ENCODE measurements around the gene C15orf39.
"Not testable (repeated sequence)": the region's sequence is repeated elsewhere in the genome, so short reads cannot be mapped to it uniquely, and the experiment has no call there.

C15orf39 gene

DNA sequence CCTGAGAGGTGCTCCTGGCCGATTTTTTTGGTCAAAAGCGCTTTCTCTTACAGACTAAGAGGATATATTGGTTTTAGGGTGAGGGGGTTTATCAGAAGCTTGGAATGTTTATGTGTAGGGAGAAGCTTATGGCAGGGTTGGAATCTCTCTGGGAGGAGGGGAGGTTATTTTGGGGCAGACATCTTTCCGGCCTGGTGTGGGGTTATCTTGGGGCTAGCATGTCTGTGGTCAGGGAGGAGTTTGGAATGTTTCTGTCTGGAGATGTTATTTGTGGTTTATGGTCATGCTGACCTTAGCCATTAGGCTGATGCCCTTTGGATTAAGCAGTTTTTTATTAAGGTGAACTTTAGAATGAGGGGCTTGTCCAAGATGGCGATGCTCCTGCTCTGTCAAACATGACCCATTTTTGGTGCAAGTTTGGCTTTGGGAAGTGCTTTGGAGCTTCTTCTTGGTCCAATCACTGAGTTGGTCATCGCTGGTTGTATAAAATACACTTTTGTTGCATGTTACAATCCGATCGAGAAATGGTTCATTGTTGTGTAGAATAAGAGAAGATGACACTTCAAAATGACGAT lies 35.1 kb upstream of the C15orf39 start:
- not testable (repeated sequence) for DNase-seq
- CTCF ChIA-PET, result interaction anchor here (0.7 kb wide), 1 partner anchor 140 kb away, joined by 3 read pairs; no protein-coding TSS in a partner anchor

DNA sequence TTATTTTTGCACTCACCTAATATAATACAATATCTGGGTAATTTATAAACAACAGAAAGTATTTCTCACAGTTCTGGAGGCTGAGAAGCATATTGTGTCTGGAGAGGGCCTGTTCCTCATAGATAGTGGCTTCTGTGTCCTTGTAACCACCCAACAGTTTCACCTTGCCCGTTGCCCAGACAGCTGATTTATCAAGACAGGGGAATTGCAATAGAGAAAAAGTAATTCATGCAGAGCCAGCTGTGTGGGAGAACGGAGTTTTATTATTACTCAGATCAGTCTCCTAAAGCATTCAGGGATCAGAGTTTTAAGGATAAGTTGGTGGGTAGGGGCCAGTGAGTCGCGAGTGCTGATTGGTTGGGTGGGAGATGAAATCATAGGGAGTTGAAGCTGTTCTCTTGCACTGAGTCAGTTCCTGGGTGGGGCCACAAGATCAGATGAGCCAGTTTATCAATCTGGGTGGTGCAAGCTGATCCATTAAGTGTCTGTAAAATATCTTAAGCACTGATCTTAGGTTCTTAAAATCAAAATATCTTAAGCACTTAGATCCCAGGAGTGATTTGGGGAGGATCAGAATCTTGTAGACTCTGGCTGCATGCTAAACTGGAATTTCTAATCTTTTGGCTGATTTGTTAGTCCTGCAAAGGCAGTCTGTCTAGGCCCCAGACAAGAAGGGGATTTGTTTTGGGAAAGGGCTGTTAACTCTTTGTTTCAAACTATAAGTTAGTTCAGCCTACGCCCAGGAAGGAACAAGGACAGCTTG lies 33.9 kb upstream of the C15orf39 start:
- Mint-ChIP-seq H3K4me3 (no peak overlapping the region), H3K4me1 (peaks cover 47% of the 10 kb centered on the region), H3K27ac (no peak overlapping the region), H3K36me3 (no peaks in the 10 kb centered on the region), H3K9me3 (peaks cover 15% of the 10 kb centered on the region), H3K27me3 (peaks cover 21% of the 10 kb centered on the region)
- DNase-seq, result peak; percentile 31
- CTCF ChIA-PET, result no interaction called here

More for the DNA sequence above, 35.1 kb upstream of the C15orf39 start:
- H3K36me3 Mint-ChIP-seq, H3K4me3 Mint-ChIP-seq, H3K27ac Mint-ChIP-seq: not testable (repeated sequence)
- Mint-ChIP-seq H3K9me3 (peaks cover 15% of the 10 kb centered on the region), H3K4me1 (peaks cover 38% of the 10 kb centered on the region), H3K27me3 (peaks cover 16% of the 10 kb centered on the region)

DNA sequence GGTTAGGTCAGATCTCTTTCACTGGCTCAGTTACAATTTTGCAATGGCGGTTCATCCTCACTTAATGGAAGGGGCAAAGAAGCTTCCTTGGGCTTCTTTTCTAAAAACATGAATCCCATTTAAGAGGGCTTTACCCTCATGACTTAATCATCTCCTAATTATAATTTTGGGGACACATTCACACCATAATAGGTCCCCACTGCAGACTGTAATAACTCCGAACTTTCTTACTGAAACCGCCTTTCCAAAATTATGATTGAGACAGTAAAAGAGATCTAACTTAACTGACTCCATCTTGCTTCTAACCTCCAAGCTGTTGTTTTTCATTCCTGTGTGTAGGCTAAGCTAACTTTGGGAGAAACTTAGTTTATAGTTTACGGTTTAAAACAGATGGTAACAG lies 33.3 kb upstream of the C15orf39 start:
- CTCF ChIA-PET, result no interaction called here

DNA sequence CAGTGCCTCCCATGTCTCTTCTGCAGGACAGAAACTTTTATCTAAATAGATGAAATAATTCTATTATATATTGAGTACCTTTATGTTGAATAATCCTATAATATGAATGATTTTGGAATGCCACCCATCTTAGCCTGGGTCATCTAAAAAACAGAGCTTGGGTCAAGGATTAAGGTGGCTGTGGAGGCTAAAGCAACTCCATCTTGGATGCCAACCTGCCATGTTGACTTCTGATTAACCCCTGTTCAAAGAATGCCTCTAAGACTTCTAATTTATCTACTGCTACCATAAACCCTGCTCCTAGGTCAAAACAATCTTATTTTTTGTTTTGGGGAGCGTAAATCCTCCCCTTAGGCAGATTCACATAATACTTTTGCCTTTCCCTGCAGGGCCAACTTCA lies 31.5 kb upstream of the C15orf39 start:
- Mint-ChIP-seq H3K4me3 (no peak overlapping the region), H3K36me3 (no peaks in the 10 kb centered on the region), H3K27ac (no peak overlapping the region), H3K4me1 (peaks cover 41% of the 10 kb centered on the region), H3K27me3 (peaks cover 25% of the 10 kb centered on the region), H3K9me3 (peaks cover 14% of the 10 kb centered on the region)
- DNase-seq, result no peak
- CTCF ChIA-PET, result interaction anchor here (1.0 kb wide), 2 partner anchors 9 to 34 kb away, joined by 3 read pairs; no protein-coding TSS in a partner anchor

More for the DNA sequence above, 33.3 kb upstream of the C15orf39 start:
- no peak for DNase-seq
- H3K4me3 Mint-ChIP-seq, result no peak overlapping the region
- peaks cover 47% of the 10 kb centered on the region for H3K4me1 Mint-ChIP-seq
- no peak overlapping the region for H3K27ac Mint-ChIP-seq
- no peaks in the 10 kb centered on the region for H3K36me3 Mint-ChIP-seq
- peaks cover 15% of the 10 kb centered on the region for H3K9me3 Mint-ChIP-seq
- H3K27me3 Mint-ChIP-seq, result peaks cover 21% of the 10 kb centered on the region

DNA sequence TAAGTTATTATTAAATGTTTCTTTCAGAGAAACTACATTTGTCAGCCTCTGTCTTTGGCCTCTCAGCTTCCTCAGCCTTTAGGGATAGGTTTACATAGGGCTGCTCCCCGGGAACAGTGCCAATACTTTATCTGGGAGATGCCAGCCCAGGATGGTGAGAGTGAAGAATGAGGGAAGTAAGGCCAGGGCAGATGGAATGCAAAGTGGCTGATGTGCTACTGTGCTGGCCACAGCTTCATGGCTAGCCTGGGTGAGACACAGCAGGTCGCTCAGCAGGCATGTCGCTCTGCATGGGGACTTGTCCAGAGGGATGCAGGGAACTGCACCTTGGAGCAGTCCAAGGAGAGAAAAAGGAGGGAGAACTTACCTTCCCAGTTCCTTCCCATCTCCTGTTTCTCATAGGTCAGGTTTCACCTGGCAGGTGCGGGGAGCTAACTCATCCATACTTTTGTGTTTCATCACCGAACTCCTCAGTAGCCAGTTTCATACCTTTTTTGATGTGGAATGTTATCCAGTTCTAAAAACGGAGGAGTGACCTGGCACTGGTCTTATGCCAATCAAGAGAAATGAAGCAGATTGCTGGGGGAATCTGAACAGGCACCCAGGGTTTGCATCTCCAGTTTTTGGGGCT lies 30.9 kb upstream of the C15orf39 start:
- Mint-ChIP-seq H3K4me1 (peaks cover 41% of the 10 kb centered on the region), H3K36me3 (no peaks in the 10 kb centered on the region), H3K4me3 (no peak overlapping the region), H3K27ac (peak overlapping the region; percentile 39), H3K27me3 (peaks cover 26% of the 10 kb centered on the region), H3K9me3 (peaks cover 14% of the 10 kb centered on the region)
- DNase-seq, result no peak
- CTCF ChIA-PET, result interaction anchor here (1.0 kb wide), 2 partner anchors 9 to 34 kb away, joined by 3 read pairs; no protein-coding TSS in a partner anchor

DNA sequence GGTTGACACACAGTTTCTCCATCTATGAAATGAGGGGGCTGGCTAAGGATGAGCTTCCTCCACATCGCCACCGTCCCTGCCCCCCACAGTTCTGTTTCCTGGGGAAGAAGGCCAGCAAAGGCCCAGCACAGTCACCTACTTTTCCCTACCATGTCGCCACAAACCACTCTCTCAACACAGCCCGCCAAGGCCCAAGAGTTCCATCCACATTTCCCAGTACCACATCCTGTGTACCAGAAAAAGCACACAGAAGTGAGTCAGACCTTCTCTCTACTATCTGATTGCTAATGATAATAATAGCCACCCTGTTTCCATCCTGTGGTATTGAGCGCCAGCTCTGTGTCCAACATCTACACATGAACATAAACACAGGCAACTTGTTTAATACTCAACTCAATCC lies 30.3 kb upstream of the C15orf39 start:
- CTCF ChIA-PET, result no interaction called here
- peaks cover 29% of the 10 kb centered on the region for H3K27me3 Mint-ChIP-seq
- H3K27ac Mint-ChIP-seq, result peak overlapping the region; percentile 39
- DNase-seq, result peak; percentile 43
- H3K36me3 Mint-ChIP-seq, result no peaks in the 10 kb centered on the region
- peaks cover 14% of the 10 kb centered on the region for H3K9me3 Mint-ChIP-seq
- H3K4me1 Mint-ChIP-seq, result peaks cover 41% of the 10 kb centered on the region
- no peak overlapping the region for H3K4me3 Mint-ChIP-seq

DNA sequence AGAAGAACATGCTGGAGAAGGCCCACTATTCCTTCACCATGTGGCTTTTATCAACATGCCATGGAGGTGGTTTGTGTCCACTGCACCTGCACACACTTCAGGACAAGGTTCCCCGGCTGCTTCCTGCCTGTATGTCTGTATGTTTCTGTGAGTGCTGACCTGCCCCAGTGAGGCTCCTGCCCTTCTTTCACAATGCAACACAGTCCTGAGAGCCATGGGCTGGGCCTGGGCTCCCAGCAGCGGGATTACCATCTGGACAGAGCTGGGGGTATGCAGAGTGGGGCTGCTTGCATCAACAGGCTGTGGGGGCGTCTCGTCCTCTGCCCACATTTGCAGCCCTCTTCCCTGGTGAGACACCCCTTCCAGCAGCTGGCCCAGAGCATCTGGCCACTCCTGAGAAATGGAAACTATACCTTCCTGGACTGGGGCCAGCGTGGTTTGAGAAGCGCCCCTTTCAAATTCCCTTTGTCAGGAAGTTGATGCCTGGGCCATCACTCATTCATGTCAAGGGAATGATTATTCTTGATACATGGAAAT lies 29.3 kb upstream of the C15orf39 start:
- Mint-ChIP-seq H3K4me3 (no peak overlapping the region), H3K9me3 (peaks cover 14% of the 10 kb centered on the region), H3K4me1 (peaks cover 40% of the 10 kb centered on the region), H3K27ac (no peak overlapping the region), H3K36me3 (no peaks in the 10 kb centered on the region), H3K27me3 (peaks cover 30% of the 10 kb centered on the region)
- DNase-seq, result no peak
- CTCF ChIA-PET, result no interaction called here

DNA sequence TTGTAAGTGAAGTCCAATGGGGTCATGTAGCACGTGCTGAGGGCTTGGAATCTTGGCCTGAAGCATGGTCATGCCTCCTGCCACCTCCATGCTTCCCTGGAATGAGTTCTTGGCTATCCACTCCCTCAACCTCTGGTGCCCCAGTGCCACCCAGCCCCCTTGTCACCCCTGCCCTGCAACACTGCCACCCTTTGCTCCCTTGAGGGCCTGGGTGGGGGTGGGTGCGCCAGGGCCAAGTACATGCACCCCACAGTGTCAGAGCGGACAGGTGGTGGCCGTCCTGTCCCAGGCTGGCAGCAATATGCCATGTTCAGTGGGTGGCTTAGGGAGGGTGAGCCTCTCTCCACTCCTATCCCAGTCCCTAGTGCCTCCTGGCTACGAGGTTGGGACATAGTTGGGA lies 27.6 kb upstream of the C15orf39 start:
- H3K4me3 Mint-ChIP-seq, result no peak overlapping the region
- H3K27me3 Mint-ChIP-seq, result peaks cover 48% of the 10 kb centered on the region
- DNase-seq, result no peak
- CTCF ChIA-PET, result no interaction called here
- H3K9me3 Mint-ChIP-seq, result peaks cover 5% of the 10 kb centered on the region
- no peak overlapping the region for H3K27ac Mint-ChIP-seq
- peaks cover 34% of the 10 kb centered on the region for H3K4me1 Mint-ChIP-seq
- no peaks in the 10 kb centered on the region for H3K36me3 Mint-ChIP-seq

DNA sequence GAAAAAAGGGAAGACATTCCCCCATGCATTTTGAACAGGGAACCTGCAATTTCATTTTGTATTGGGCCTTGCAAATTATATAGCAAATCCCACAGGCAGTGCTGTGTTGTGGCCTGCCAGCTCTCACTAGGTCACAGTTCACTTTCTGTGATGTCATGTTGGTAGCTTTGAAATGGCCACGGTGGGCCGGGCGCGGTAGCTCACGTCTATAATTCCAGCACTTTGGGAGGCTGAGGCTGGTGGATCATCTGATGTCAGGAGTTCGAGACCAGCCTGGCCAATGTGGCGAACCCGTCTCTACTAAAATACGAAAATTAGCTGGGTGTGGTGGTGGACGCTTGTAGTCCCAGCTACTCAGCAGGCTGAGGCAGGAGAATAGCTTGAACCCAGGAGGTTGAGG lies 27.0 kb upstream of the C15orf39 start:
- no peak for DNase-seq
- Mint-ChIP-seq H3K36me3 (no peaks in the 10 kb centered on the region), H3K9me3 (peaks cover under 1% of the 10 kb centered on the region), H3K27me3 (peaks cover 54% of the 10 kb centered on the region), H3K4me3 (no peak overlapping the region), H3K27ac (no peak overlapping the region), H3K4me1 (peaks cover 34% of the 10 kb centered on the region)
- CTCF ChIA-PET, result no interaction called here

DNA sequence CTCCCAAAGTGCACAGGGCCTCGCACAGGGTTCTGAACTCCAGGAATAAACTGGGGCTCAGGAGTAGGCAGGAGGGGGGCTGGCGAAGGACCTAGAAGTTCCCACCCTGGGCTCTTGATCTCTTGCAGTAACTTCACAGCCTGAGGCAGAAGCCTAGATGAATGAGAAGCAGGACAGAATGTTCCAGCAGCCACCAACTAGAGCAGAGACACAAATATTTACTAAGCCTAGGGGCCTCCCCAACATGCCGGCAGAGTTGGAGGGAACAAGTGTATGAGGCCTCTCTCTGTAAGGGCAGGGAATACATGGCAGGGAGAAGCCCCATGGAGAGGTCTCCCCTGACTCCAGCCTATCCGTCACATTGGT lies 25.3 kb upstream of the C15orf39 start:
- DNase-seq, result no peak
- no peak overlapping the region for H3K27ac Mint-ChIP-seq
- H3K4me1 Mint-ChIP-seq, result peaks cover 23% of the 10 kb centered on the region
- H3K36me3 Mint-ChIP-seq, result no peaks in the 10 kb centered on the region
- H3K4me3 Mint-ChIP-seq, result no peak overlapping the region
- H3K9me3 Mint-ChIP-seq, result no peaks in the 10 kb centered on the region
- peaks cover 67% of the 10 kb centered on the region for H3K27me3 Mint-ChIP-seq
- CTCF ChIA-PET, result no interaction called here

DNA sequence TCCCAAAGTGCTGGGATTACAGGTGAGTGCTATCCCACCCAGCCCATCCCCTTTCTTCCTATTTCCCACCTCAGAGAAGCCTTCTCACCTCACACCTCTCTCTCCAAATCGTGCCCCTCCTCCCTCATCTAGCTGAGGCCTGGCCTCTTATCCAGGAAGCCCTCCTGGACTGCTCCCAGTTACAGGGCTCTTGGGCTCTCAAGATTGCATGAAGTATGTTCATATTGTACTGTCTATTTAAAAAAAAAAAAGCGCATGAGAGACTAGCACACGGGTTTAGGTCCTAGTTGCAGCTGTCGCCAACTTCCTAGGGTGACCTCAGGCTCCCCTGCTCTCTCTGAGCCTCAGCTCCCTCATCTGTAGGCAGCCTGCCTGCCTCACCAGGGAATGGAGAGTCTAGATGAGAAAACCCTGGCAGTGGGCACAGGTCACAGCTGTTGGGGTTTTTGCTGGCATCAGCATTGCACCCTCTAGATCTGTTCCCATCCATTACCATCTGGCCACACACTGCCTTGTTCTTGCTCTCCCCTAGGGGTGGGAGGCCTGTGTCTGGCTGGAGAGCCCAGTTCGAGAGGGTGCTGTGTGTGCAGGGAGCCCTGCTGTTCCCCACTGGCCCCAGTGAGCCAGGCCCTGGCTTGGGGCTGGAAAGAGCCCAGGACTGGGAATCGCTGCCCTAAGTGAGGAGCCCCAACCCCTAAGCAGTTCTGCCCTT lies 24.2 kb upstream of the C15orf39 start:
- CTCF ChIA-PET, result no interaction called here
- Mint-ChIP-seq H3K4me3 (no peak overlapping the region), H3K27ac (no peak overlapping the region), H3K27me3 (peaks cover 71% of the 10 kb centered on the region), H3K4me1 (peaks cover 17% of the 10 kb centered on the region), H3K36me3 (no peaks in the 10 kb centered on the region), H3K9me3 (no peaks in the 10 kb centered on the region)
- no peak for DNase-seq

DNA sequence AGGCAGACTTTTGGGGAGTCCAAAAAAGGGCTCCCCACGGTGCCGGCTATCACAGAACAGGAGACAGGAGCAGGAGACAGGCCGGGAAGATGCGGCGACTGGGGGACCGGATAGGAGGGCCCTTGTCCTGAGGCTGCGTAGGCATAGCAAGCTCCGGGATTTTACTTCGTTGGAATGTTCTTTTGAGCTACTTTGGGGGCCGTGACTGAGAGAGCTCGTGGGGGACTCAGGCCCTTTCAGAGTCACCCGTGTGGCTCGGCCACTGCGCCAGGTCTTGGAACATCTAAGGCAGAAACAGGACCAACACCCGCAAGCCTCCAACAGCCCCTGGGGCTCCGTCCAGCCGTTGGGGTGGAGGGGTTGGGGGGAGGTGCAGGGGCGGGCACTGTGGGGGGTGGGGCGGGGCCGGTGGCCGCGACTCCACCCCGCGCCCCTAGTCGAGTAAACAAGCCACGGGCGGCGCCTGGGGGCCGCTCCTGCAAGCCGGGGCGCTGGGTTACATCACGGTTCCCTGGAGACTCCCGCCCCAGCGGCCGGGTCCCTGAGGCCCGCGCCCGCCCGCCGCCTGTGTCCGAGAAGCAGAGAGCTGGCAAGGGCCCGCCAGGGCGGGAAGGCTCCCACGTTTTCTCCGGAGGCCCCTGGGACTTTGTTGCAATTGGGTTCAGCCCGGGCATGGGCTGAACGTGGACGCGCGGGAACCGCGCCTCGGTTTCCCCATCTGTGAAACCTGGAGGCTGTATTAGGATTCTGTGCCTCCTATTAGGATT lies 23.3 kb upstream of the C15orf39 start:
- no peak overlapping the region for H3K4me3 Mint-ChIP-seq
- H3K27ac Mint-ChIP-seq, result no peak overlapping the region
- H3K4me1 Mint-ChIP-seq, result peaks cover 18% of the 10 kb centered on the region
- H3K36me3 Mint-ChIP-seq, result no peaks in the 10 kb centered on the region
- DNase-seq, result peak; percentile 34
- CTCF ChIA-PET, result interaction anchor here (0.5 kb wide), 1 partner anchor 50 kb away, joined by 3 read pairs; no protein-coding TSS in a partner anchor
- H3K9me3 Mint-ChIP-seq, result no peaks in the 10 kb centered on the region
- peaks cover 79% of the 10 kb centered on the region for H3K27me3 Mint-ChIP-seq

DNA sequence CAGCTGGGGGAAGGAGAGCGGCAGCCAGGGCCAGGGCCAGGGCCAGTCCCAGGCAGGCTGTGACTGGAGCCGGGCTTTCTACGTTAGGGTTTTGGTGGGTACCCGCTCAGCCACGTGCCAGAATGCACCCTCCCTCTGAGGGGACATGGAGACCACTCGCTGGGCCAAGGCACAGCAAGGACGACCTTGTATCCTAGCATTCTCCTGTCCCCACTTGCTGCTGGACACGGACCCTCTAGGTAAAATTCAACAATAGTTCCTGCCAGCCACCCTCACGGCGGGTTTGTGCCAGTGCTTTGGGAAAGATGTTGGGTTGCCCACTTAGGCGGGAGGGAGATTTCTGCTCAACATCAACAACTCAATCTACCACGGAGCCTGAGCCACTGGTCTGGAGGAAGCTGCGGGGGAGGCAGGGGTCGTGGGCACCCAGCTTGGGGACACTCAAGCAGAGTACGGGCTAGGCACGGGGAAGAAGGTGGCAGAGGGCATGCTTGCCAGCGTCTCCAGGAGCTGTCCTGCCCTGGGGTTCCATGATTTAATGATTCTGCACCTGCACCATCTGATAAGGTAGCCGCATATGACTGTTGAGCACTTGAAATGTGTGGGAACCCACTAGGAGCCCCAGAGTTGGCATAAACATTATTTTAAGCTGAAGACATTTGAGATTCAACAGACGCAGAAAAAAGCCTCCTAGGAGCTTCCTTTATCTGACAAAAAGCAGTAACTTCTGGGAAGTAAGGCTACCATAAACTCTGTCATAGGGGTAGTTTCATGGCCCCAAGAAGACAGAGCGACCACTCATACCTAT lies 22.5 kb upstream of the C15orf39 start:
- Mint-ChIP-seq H3K36me3 (no peaks in the 10 kb centered on the region), H3K9me3 (no peaks in the 10 kb centered on the region), H3K4me1 (peaks cover 18% of the 10 kb centered on the region), H3K27ac (no peak overlapping the region), H3K27me3 (peaks cover 83% of the 10 kb centered on the region), H3K4me3 (no peak overlapping the region)
- no peak for DNase-seq
- CTCF ChIA-PET, result interaction anchor here (0.5 to 1.9 kb wide), 4 partner anchors 9 to 136 kb away, joined by 3 to 6 read pairs (median 3); partner anchors contain the start of gene C15orf39
